ENCODE data around the gene IPO5.
"Not testable (repeated sequence)": the region's sequence is repeated elsewhere in the genome, so short reads cannot be mapped to it uniquely, and the experiment has no call there.

The IPO5 gene

DNA sequence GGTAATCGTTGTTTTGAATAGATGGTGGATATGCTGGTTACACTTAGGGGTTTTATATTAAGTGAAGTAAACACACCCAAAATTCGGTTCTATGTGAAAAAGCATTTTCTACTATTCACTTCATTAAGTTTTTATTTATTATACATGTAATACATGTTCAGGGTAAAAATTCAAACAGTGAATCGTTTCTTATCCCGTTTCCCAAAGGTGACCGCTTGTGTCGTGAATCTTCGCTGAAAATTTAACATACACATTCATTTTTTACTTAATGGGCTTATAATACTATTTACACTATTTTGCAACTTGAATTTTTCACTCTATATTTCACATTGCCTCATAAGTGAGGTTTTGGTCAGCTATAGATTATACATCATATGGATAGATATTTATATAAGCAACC, 24.5 kb downstream of the IPO5 start:
- Histone ChIP-seq H3K36me3 (ENCODE audit: control insufficient read depth in 1 of 2, insufficient read depth in 2 of 2, low read length in 2 of 2) (peaks cover 5 to 6% of the 10 kb centered on the region in 2 donors), H3K4me1 (ENCODE audit: control insufficient read depth in 1 of 2, insufficient read depth in 2 of 2, low read length in 2 of 2) (peaks cover 4 to 18% of the 10 kb centered on the region in 2 donors), H3K27ac (ENCODE audit: low read length) (no peak overlapping the region), H3K4me3 (ENCODE audit: low read depth in 1 of 2, low read length in 2 of 2) (peak overlapping the region; percentile 86 to 93), H3K27me3 (ENCODE audit: low read depth, low read length) (no peaks in the 10 kb centered on the region), H3K9me3 (ENCODE audit: control insufficient read depth in 1 of 2, low read length in 2 of 2) (no peaks in the 10 kb centered on the region)

DNA sequence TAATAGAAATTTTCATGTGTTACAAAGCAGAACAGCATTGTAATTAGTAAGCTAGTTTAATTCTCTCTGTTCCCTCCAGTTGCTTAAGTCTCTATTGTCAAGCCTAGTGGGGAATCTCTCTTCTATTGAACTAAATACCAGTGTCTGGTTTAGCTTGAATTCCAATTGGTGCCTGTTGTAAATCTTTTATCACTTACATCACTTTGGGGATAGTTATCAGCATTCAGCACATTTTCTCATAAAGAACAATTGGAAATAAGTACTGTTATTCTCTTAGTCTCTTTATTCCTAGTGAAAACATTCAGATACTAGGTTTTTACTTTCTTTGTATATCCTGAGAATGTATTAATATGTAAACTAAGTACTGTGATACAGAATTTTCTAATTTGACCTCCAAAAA, 25.2 kb downstream of the IPO5 start:
- H3K27me3 ChIP-seq (ENCODE audit: low read depth, low read length), result no peaks in the 10 kb centered on the region
- H3K9me3 ChIP-seq (ENCODE audit: control insufficient read depth in 1 of 2, low read length in 2 of 2), result no peaks in the 10 kb centered on the region
- no peak overlapping the region for H3K27ac ChIP-seq (ENCODE audit: low read length)
- H3K4me1 ChIP-seq (ENCODE audit: control insufficient read depth in 1 of 2, insufficient read depth in 2 of 2, low read length in 2 of 2), result peaks cover 4 to 18% of the 10 kb centered on the region in 2 donors
- H3K4me3 ChIP-seq (ENCODE audit: low read depth in 1 of 2, low read length in 2 of 2), result no peak overlapping the region
- peaks cover 5 to 6% of the 10 kb centered on the region in 2 donors for H3K36me3 ChIP-seq (ENCODE audit: control insufficient read depth in 1 of 2, insufficient read depth in 2 of 2, low read length in 2 of 2)

- Histone ChIP-seq H3K36me3 (ENCODE audit: control insufficient read depth in 1 of 2, insufficient read depth in 2 of 2, low read length in 2 of 2) (peaks cover 5 to 6% of the 10 kb centered on the region in 2 donors), H3K9me3 (ENCODE audit: control insufficient read depth in 1 of 2, low read length in 2 of 2) (no peaks in the 10 kb centered on the region), H3K4me1 (ENCODE audit: control insufficient read depth in 1 of 2, insufficient read depth in 2 of 2, low read length in 2 of 2) (peaks cover 4 to 18% of the 10 kb centered on the region in 2 donors), H3K4me3 (ENCODE audit: low read depth in 1 of 2, low read length in 2 of 2) (no peak overlapping the region), H3K27me3 (ENCODE audit: low read depth, low read length) (no peaks in the 10 kb centered on the region), H3K27ac (ENCODE audit: low read length) (no peak overlapping the region)
Measured at GRCh38 chr13:97979051-97979450, 25.6 kb downstream of the IPO5 start.

DNA sequence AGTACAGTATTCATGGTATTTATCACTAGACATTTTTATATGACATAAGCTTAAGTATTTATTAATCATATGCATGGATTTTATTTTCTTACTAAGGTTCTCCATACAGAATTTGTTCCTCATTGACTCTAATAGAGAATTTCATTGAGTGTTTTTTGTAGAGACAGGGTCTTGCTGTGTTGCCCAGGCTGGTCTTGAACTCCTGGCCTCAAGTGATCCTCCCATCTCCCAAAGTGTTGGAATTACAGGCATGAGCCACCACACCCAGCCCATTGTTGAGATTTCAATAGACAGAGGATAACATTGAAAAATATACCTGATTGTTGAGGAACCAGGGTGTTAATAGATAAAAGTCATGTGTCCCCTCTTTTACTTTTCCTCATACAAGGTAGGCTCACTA, 26.1 kb downstream of the IPO5 start:
- Histone ChIP-seq H3K4me1 (ENCODE audit: control insufficient read depth in 1 of 2, insufficient read depth in 2 of 2, low read length in 2 of 2) (peaks cover 4 to 18% of the 10 kb centered on the region in 2 donors), H3K4me3 (ENCODE audit: low read depth in 1 of 2, low read length in 2 of 2) (no peak overlapping the region), H3K9me3 (ENCODE audit: control insufficient read depth in 1 of 2, low read length in 2 of 2) (no peaks in the 10 kb centered on the region), H3K27me3 (ENCODE audit: low read depth, low read length) (no peaks in the 10 kb centered on the region), H3K27ac (ENCODE audit: low read length) (no peak overlapping the region), H3K36me3 (ENCODE audit: control insufficient read depth in 1 of 2, insufficient read depth in 2 of 2, low read length in 2 of 2) (peaks cover 5 to 8% of the 10 kb centered on the region in 2 donors)

DNA sequence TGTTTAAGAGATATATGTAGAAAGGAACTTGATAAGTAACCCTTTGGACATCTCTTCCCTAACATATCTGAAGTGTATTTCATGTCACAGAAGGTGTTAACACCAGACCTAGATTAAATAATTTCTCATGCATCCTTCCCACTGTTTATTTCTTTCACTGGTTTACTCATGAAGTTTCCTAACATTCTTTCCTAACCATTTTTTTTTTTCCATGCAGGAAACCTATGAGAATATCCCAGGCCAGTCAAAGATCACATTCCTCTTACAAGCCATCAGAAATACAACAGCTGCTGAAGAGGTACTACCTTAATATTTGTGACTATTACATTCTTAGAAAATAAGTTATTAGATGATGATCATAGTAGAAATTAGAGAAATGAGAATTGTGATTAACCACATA, 28.8 kb downstream of the IPO5 start:
- Histone ChIP-seq H3K9me3 (ENCODE audit: control insufficient read depth in 1 of 2, low read length in 2 of 2) (no peaks in the 10 kb centered on the region), H3K36me3 (ENCODE audit: control insufficient read depth in 1 of 2, insufficient read depth in 2 of 2, low read length in 2 of 2) (peaks cover 20 to 26% of the 10 kb centered on the region in 2 donors), H3K4me3 (ENCODE audit: low read depth in 1 of 2, low read length in 2 of 2) (no peak overlapping the region), H3K27me3 (ENCODE audit: low read depth, low read length) (no peaks in the 10 kb centered on the region), H3K4me1 (ENCODE audit: control insufficient read depth in 1 of 2, insufficient read depth in 2 of 2, low read length in 2 of 2) (peaks cover 4 to 16% of the 10 kb centered on the region in 2 donors), H3K27ac (ENCODE audit: low read length) (no peak overlapping the region)

- Histone ChIP-seq H3K27ac (ENCODE audit: low read length) (no peak overlapping the region), H3K9me3 (ENCODE audit: control insufficient read depth in 1 of 2, low read length in 2 of 2) (no peaks in the 10 kb centered on the region), H3K4me3 (ENCODE audit: low read depth in 1 of 2, low read length in 2 of 2) (no peak overlapping the region), H3K4me1 (ENCODE audit: control insufficient read depth in 1 of 2, insufficient read depth in 2 of 2, low read length in 2 of 2) (no peaks in the 10 kb centered on the region), H3K36me3 (ENCODE audit: control insufficient read depth in 1 of 2, insufficient read depth in 2 of 2, low read length in 2 of 2) (peaks cover 56 to 60% of the 10 kb centered on the region in 2 donors), H3K27me3 (ENCODE audit: low read depth, low read length) (no peaks in the 10 kb centered on the region)
Measured at GRCh38 chr13:97986835-97987234, 33.4 kb downstream of the IPO5 start.

DNA sequence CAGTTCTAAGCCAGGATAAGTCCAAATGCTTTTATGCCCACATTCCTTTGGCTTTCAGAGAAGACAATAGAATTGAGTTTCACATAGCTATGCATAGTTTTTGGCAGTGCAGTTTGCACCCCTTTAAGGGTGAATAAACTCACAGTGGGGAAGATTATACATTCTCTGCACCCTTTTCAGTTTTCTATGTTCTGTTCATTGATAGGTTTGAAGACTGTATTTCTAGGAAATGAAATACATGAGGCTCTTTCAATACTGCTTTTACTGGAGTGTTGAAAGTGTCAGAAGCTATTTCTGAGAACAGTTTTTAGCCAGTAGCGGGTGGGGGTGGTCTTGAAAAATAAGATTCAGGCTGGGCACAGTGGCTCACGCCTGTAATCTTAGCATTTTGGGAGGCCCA, 46.2 kb downstream of the IPO5 start:
- Histone ChIP-seq H3K9me3 (ENCODE audit: control insufficient read depth in 1 of 2, low read length in 2 of 2) (no peaks in the 10 kb centered on the region), H3K4me1 (ENCODE audit: control insufficient read depth in 1 of 2, insufficient read depth in 2 of 2, low read length in 2 of 2) (no peaks in the 10 kb centered on the region), H3K36me3 (ENCODE audit: control insufficient read depth in 1 of 2, insufficient read depth in 2 of 2, low read length in 2 of 2) (peaks cover 39 to 81% of the 10 kb centered on the region in 2 donors), H3K4me3 (ENCODE audit: low read depth in 1 of 2, low read length in 2 of 2) (no peak overlapping the region), H3K27me3 (ENCODE audit: low read depth, low read length) (no peaks in the 10 kb centered on the region), H3K27ac (ENCODE audit: low read length) (no peak overlapping the region)

DNA sequence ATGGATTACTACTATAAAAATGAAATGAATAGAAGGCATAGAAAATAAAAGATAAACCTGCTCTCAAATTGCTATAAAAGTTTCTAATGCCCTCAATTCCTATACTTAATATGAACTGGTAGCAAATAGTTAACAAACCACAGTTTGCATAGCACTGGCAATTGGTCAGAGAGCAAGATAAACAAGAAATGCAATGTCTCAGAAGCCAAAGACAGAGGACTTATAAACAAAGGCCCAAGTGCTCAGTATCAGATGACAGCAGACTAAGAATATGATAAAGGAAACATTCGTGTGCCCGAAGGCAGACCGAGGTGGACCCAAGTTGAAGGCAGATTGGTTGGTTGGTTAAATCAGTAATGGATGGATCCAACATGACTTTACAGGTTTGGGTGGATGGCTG, 50.6 kb downstream of the IPO5 start:
- peaks cover 51 to 71% of the 10 kb centered on the region in 2 donors for H3K36me3 ChIP-seq (ENCODE audit: control insufficient read depth in 1 of 2, insufficient read depth in 2 of 2, low read length in 2 of 2)
- H3K4me3 ChIP-seq (ENCODE audit: low read depth in 1 of 2, low read length in 2 of 2), result no peak overlapping the region
- no peaks in the 10 kb centered on the region for H3K27me3 ChIP-seq (ENCODE audit: low read depth, low read length)
- no peaks in the 10 kb centered on the region for H3K9me3 ChIP-seq (ENCODE audit: control insufficient read depth in 1 of 2, low read length in 2 of 2)
- no peak overlapping the region for H3K27ac ChIP-seq (ENCODE audit: low read length)
- no peaks in the 10 kb centered on the region for H3K4me1 ChIP-seq (ENCODE audit: control insufficient read depth in 1 of 2, insufficient read depth in 2 of 2, low read length in 2 of 2)

DNA sequence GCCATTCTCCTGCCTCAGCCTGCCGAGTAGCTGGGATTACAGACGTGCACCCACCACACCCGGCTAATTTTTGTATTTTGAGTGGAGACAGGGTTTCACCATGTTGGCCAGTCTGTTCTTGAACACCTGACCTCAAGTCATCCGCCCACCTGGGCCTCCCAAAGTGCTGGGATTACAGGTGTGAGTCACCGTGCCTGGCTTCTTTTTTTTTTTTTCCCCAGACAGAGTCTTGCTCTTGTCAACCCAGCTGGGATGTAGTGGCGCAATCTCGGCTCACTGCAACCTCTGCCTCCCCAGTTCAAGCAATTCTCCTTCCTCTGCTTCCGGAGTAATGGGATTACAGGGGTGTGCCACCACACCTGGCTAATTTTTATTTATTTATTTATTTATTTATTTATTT, 51.5 kb downstream of the IPO5 start:
- not testable (repeated sequence) for H3K4me3 ChIP-seq (ENCODE audit: low read depth in 1 of 2, low read length in 2 of 2); H3K4me1 ChIP-seq (ENCODE audit: control insufficient read depth in 1 of 2, insufficient read depth in 2 of 2, low read length in 2 of 2); H3K27me3 ChIP-seq (ENCODE audit: low read depth, low read length); H3K9me3 ChIP-seq (ENCODE audit: control insufficient read depth in 1 of 2, low read length in 2 of 2); H3K27ac ChIP-seq (ENCODE audit: low read length)
- peaks cover 51 to 72% of the 10 kb centered on the region in 2 donors for H3K36me3 ChIP-seq (ENCODE audit: control insufficient read depth in 1 of 2, insufficient read depth in 2 of 2, low read length in 2 of 2)

GRCh38 chr13:98007001-98007400, 53.5 kb downstream of the IPO5 start:
- Histone ChIP-seq H3K4me1 (ENCODE audit: control insufficient read depth in 1 of 2, insufficient read depth in 2 of 2, low read length in 2 of 2) (no peaks in the 10 kb centered on the region), H3K4me3 (ENCODE audit: low read depth in 1 of 2, low read length in 2 of 2) (no peak overlapping the region), H3K36me3 (ENCODE audit: control insufficient read depth in 1 of 2, insufficient read depth in 2 of 2, low read length in 2 of 2) (peaks cover 49 to 62% of the 10 kb centered on the region in 2 donors), H3K27me3 (ENCODE audit: low read depth, low read length) (no peaks in the 10 kb centered on the region), H3K9me3 (ENCODE audit: control insufficient read depth in 1 of 2, low read length in 2 of 2) (no peaks in the 10 kb centered on the region), H3K27ac (ENCODE audit: low read length) (no peak overlapping the region)

DNA sequence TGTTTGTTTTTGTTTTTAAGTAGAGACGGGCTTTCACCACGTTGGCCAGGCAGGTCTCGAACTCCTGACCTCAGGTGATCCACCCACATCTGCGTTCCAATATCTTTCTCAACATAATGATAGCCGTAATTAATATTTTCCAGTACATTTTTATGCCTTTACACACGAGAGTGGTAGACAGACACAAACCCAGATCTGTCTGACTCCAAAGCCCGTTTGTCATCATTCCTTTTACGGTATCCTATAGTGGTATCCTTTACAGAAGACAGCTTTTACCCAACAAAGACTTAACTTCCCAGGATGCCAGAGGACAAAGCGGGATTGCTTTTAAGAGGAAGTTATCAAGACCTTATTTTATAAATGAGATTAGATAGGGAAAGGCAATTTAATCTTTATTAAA, 59.8 kb downstream of the IPO5 start:
- Histone ChIP-seq H3K27me3 (ENCODE audit: low read depth, low read length) (no peaks in the 10 kb centered on the region), H3K36me3 (ENCODE audit: control insufficient read depth in 1 of 2, insufficient read depth in 2 of 2, low read length in 2 of 2) (peaks cover 35 to 65% of the 10 kb centered on the region in 2 donors), H3K4me3 (ENCODE audit: low read depth in 1 of 2, low read length in 2 of 2) (no peak overlapping the region), H3K4me1 (ENCODE audit: control insufficient read depth in 1 of 2, insufficient read depth in 2 of 2, low read length in 2 of 2) (no peaks in the 10 kb centered on the region), H3K27ac (ENCODE audit: low read length) (no peak overlapping the region), H3K9me3 (ENCODE audit: control insufficient read depth in 1 of 2, low read length in 2 of 2) (no peaks in the 10 kb centered on the region)

- no peaks in the 10 kb centered on the region for H3K4me1 ChIP-seq (ENCODE audit: control insufficient read depth in 1 of 2, insufficient read depth in 2 of 2, low read length in 2 of 2)
- H3K36me3 ChIP-seq (ENCODE audit: control insufficient read depth in 1 of 2, insufficient read depth in 2 of 2, low read length in 2 of 2), result peaks cover 39 to 65% of the 10 kb centered on the region in 2 donors
- no peaks in the 10 kb centered on the region for H3K9me3 ChIP-seq (ENCODE audit: control insufficient read depth in 1 of 2, low read length in 2 of 2)
- H3K4me3 ChIP-seq (ENCODE audit: low read depth in 1 of 2, low read length in 2 of 2), result no peak overlapping the region
- H3K27me3 ChIP-seq (ENCODE audit: low read depth, low read length), result no peaks in the 10 kb centered on the region
- no peak overlapping the region for H3K27ac ChIP-seq (ENCODE audit: low read length)
Measured at GRCh38 chr13:98014766-98015165, 61.3 kb downstream of the IPO5 start.
